HL-60 (cell line): ENCODE data around the gene NOS1AP.

Experiments
- DNase-seq, 2 experiments: peaks; one replicate each; pipeline ENCODE4 v3.0.0-alpha.2; 2010 to 2020; ENCODE audit warnings: low read depth in 1 of 2, low spot score in 1 of 2
- H3K27ac ChIP-seq: fragments of 250-450 bp; sonication (Bioruptor Pico); replicated peaks from 2 replicates; pipeline ENCODE4 v1.5.1; 2020; ENCODE audit warnings: mild to moderate bottlenecking, moderate library complexity
- H3K27me3 ChIP-seq: fragments of 250-450 bp; sonication (Bioruptor Pico); 2 replicates; pipeline ENCODE4 v1.5.1; 2021; ENCODE audit warnings: mild to moderate bottlenecking, moderate library complexity; ENCODE audit not compliant: insufficient read depth, poor library complexity, severe bottlenecking
- H3K4me3 ChIP-seq: replicated peaks from 2 replicates; pipeline ENCODE4 v1.5.1; 2011; ENCODE audit warnings: mild to moderate bottlenecking, control low read depth, low read length; ENCODE audit not compliant: insufficient read depth
- CTCF ChIP-seq: IDR thresholded peaks from one replicate; pipeline ENCODE4 v1.5.1; 2011; ENCODE audit warnings: low read length, control low read depth, inconsistent platforms; ENCODE audit not compliant: insufficient read depth
- GABPA ChIP-seq: IDR thresholded peaks from 2 replicates; pipeline ENCODE4 v1.6.1; 2012; ENCODE audit warnings: low read depth
- POLR2AphosphoS5 ChIP-seq: IDR thresholded peaks from 2 replicates; pipeline ENCODE4 v1.6.1; 2012; ENCODE audit warnings: low read depth
- REST ChIP-seq: IDR thresholded peaks from 2 replicates; pipeline ENCODE4 v1.6.1; 2012; ENCODE audit warnings: low read depth; ENCODE audit not compliant: insufficient replicate concordance
- SPI1 ChIP-seq: IDR thresholded peaks from 2 replicates; pipeline ENCODE4 v1.6.1; 2012; ENCODE audit warnings: low read depth, mild to moderate bottlenecking, borderline replicate concordance

Gene NOS1AP

GRCh38 chr1:162381383-162381782, 311.9 kb downstream of the NOS1AP start, which contains the start of gene C1orf226:
Gene C1orf226, plus strand, starts transcription at chr1:162381728. Its CDS starts 174 bp downstream, at chr1:162381902.
- no peak for DNase-seq
- no peak for TF ChIP-seq SPI1
- no peak for TF ChIP-seq POLR2AphosphoS5
- no peak for TF ChIP-seq REST
- no peak for TF ChIP-seq GABPA
- no peak for TF ChIP-seq CTCF
- no peak within 1 kb of the TSS for H3K4me3 ChIP-seq
- H3K27ac ChIP-seq: no peak within 1 kb of the TSS
- no peaks in the 10 kb centered on the region for H3K27me3 ChIP-seq

GRCh38 chr1:162381941-162382750, 312.7 kb downstream of the NOS1AP start:
- TF ChIP-seq GABPA (no peak), CTCF (no peak), POLR2AphosphoS5 (no peak)
- Histone ChIP-seq H3K27ac (no peak overlapping the region), H3K4me3 (no peak overlapping the region), H3K27me3 (no peaks in the 10 kb centered on the region)
- DNase-seq: no peak

- TF ChIP-seq REST: no peak
- no peak for TF ChIP-seq CTCF
- TF ChIP-seq SPI1: no peak
- TF ChIP-seq GABPA: no peak
- no peak for TF ChIP-seq POLR2AphosphoS5
- Histone ChIP-seq H3K27me3 (no peaks in the 10 kb centered on the region), H3K4me3 (no peak overlapping the region), H3K27ac (no peak overlapping the region)
- DNase-seq: no peak
Observed at GRCh38 chr1:162383091-162383490, 313.6 kb downstream of the NOS1AP start.

GRCh38 chr1:162383516-162383915, 314.0 kb downstream of the NOS1AP start:
- no peak overlapping the region for H3K4me3 ChIP-seq
- TF ChIP-seq CTCF: no peak
- no peak for TF ChIP-seq POLR2AphosphoS5
- no peak for TF ChIP-seq REST
- no peak for TF ChIP-seq GABPA
- TF ChIP-seq SPI1: no peak
- H3K27ac ChIP-seq: no peak overlapping the region
- H3K27me3 ChIP-seq: no peaks in the 10 kb centered on the region
- DNase-seq: no peak
